H9 (cell line): ENCODE measurements around the gene SPRED1. TPM values are rescaled to one million over a fixed set of nuclear protein-coding genes. Genes with fewer than 3 reads are reported as not detected.
A peak's percentile ranks its signal among the peaks of the same experiment; 100 is the strongest.

ENCODE experiments used
- DNase-seq: peaks from one replicate; pipeline ENCODE4 v3.0.0-alpha.2; 2017
- H2AFZ ChIP-seq: one replicate; pipeline ENCODE4 v1.6.1; 2013; ENCODE audit warnings: mild to moderate bottlenecking, low read length, control low read depth, moderate library complexity
- H2AK5ac ChIP-seq: 2 replicates; pipeline ENCODE4 v1.6.1; 2013; ENCODE audit warnings: low read length, control low read depth, mixed read lengths; ENCODE audit not compliant: insufficient read length
- H2BK120ac ChIP-seq: one replicate; pipeline ENCODE4 v1.6.1; 2013; ENCODE audit warnings: low read depth, mild to moderate bottlenecking, low read length, control low read depth, inconsistent platforms; ENCODE audit not compliant: poor library complexity, severe bottlenecking
- H2BK12ac ChIP-seq: 2 replicates; pipeline ENCODE4 v1.6.1; 2013; ENCODE audit warnings: low read length, control low read depth, mixed read lengths, low read depth; ENCODE audit not compliant: insufficient read length
- H2BK15ac ChIP-seq: 2 replicates; pipeline ENCODE4 v1.6.1; 2013; ENCODE audit warnings: low read depth, low read length, control low read depth
- H2BK20ac ChIP-seq: one replicate; pipeline ENCODE4 v1.6.1; 2013; ENCODE audit warnings: low read depth, mild to moderate bottlenecking, low read length, control low read depth, inconsistent platforms; ENCODE audit not compliant: poor library complexity, severe bottlenecking
- H2BK5ac ChIP-seq: 2 replicates; pipeline ENCODE4 v1.6.1; 2013; ENCODE audit warnings: low read length, control low read depth, mixed read lengths; ENCODE audit not compliant: insufficient read length
- H3K14ac ChIP-seq: 2 replicates; pipeline ENCODE4 v1.6.1; 2013; ENCODE audit warnings: low read length, control low read depth; ENCODE audit not compliant: insufficient read depth
- H3K18ac ChIP-seq: 2 replicates; pipeline ENCODE4 v1.6.1; 2013; ENCODE audit warnings: low read depth, mild to moderate bottlenecking, mixed read lengths, low read length, control low read depth; ENCODE audit not compliant: insufficient read length
- H3K23ac ChIP-seq: 2 replicates; pipeline ENCODE4 v1.6.1; 2013; ENCODE audit warnings: low read length, control low read depth, mixed read lengths, low read depth; ENCODE audit not compliant: insufficient read length
- H3K23me2 ChIP-seq: 2 replicates; pipeline ENCODE4 v1.6.1; 2013; ENCODE audit warnings: low read depth, mild to moderate bottlenecking, mixed read lengths, low read length, control low read depth; ENCODE audit not compliant: insufficient read length, poor library complexity, severe bottlenecking
- H3K27ac ChIP-seq: 2 replicates; pipeline ENCODE4 v1.5.1; 2013; ENCODE audit warnings: low read length, control low read depth, mixed read lengths, low read depth; ENCODE audit not compliant: insufficient read length
- H3K27me3 ChIP-seq: 2 replicates; pipeline ENCODE4 v1.6.1; 2013; ENCODE audit warnings: low read length, control low read depth, inconsistent platforms; ENCODE audit not compliant: insufficient read depth
- H3K4ac ChIP-seq: 2 replicates; pipeline ENCODE4 v1.6.1; 2013; ENCODE audit warnings: low read depth, mild to moderate bottlenecking, control low read depth, inconsistent platforms, low read length, moderate library complexity
- H3K4me1 ChIP-seq: 2 replicates; pipeline ENCODE4 v1.6.1; 2013; ENCODE audit warnings: low read length, control low read depth, inconsistent platforms; ENCODE audit not compliant: insufficient read depth
- H3K4me2 ChIP-seq: 2 replicates; pipeline ENCODE4 v1.6.1; 2013; ENCODE audit warnings: low read length, control low read depth, mixed read lengths; ENCODE audit not compliant: insufficient read length, insufficient read depth
- H3K56ac ChIP-seq: 2 replicates; pipeline ENCODE4 v1.6.1; 2013; ENCODE audit warnings: low read depth, mild to moderate bottlenecking, mixed read lengths, low read length, control low read depth; ENCODE audit not compliant: insufficient read length
- H3K79me1 ChIP-seq: 2 replicates; pipeline ENCODE4 v1.6.1; 2013; ENCODE audit warnings: low read depth, mild to moderate bottlenecking, moderate library complexity, low read length, control low read depth, inconsistent platforms; ENCODE audit not compliant: insufficient read depth, poor library complexity, severe bottlenecking
- H3K79me2 ChIP-seq: 2 replicates; pipeline ENCODE4 v1.6.1; 2013; ENCODE audit warnings: low read length, control low read depth, inconsistent platforms; ENCODE audit not compliant: insufficient read depth
- H3K9ac ChIP-seq: 2 replicates; pipeline ENCODE4 v1.6.1; 2013; ENCODE audit warnings: low read length, control low read depth, mixed read lengths; ENCODE audit not compliant: insufficient read length; ENCODE audit errors: extremely low read depth
- H3K9me3 ChIP-seq: one replicate; pipeline ENCODE4 v1.6.1; 2013; ENCODE audit warnings: low read depth, low read length, inconsistent platforms; ENCODE audit not compliant: control insufficient read depth
- H3T11ph ChIP-seq: one replicate; pipeline ENCODE4 v1.6.1; 2013; ENCODE audit warnings: mild to moderate bottlenecking, low read length, control low read depth, inconsistent platforms
- H4K20me1 ChIP-seq: one replicate; pipeline ENCODE4 v1.6.1; 2013; ENCODE audit not compliant: control insufficient read depth, insufficient read length, insufficient read depth
- H4K5ac ChIP-seq: 2 replicates; pipeline ENCODE4 v1.6.1; 2013; ENCODE audit warnings: low read depth, mild to moderate bottlenecking, mixed read lengths, low read length, control low read depth; ENCODE audit not compliant: insufficient read length
- H4K8ac ChIP-seq: replicated peaks from 2 replicates; pipeline ENCODE4 v1.6.1; 2013; ENCODE audit warnings: low read length, control low read depth, mixed read lengths, low read depth; ENCODE audit not compliant: insufficient read length
- H4K91ac ChIP-seq: 2 replicates; pipeline ENCODE4 v1.6.1; 2013; ENCODE audit warnings: low read depth, mild to moderate bottlenecking, moderate library complexity, mixed read lengths, low read length, control low read depth; ENCODE audit not compliant: insufficient read length
- H3K27ac Mint-ChIP-seq, 3 experiments: 2 replicates in 2 of 3; 3 replicates in 1 of 3; pipeline ENCODE4 v1.8.0; 2020 to 2021; ENCODE audit warnings: mixed read lengths in 3 of 3, mild to moderate bottlenecking in 1 of 3, moderate library complexity in 1 of 3
- H3K27me3 Mint-ChIP-seq: 2 replicates; pipeline ENCODE4 v1.8.0; 2021; ENCODE audit warnings: low read depth, mild to moderate bottlenecking, moderate library complexity, mixed read lengths
- H3K36me3 Mint-ChIP-seq, 3 experiments: 2 replicates in 2 of 3; 3 replicates in 1 of 3; pipeline ENCODE4 v1.8.0; 2020 to 2021; ENCODE audit warnings: low read depth in 3 of 3, mixed read lengths in 3 of 3; ENCODE audit not compliant: insufficient read depth in 1 of 3
- H3K4me1 Mint-ChIP-seq, 2 experiments: 2 replicates each; pipeline ENCODE4 v1.8.0; 2020; ENCODE audit warnings: mixed read lengths in 2 of 2
- H3K4me3 Mint-ChIP-seq, 2 experiments: 2 replicates in 1 of 2; 3 replicates in 1 of 2; pipeline ENCODE4 v1.8.0; 2020 to 2021; ENCODE audit warnings: mild to moderate bottlenecking in 2 of 2, mixed read lengths in 2 of 2, moderate library complexity in 1 of 2
- H3K9me3 Mint-ChIP-seq, 2 experiments: 2 replicates in 1 of 2; 3 replicates in 1 of 2; pipeline ENCODE4 v1.8.0; 2020; ENCODE audit warnings: mild to moderate bottlenecking in 2 of 2, mixed read lengths in 2 of 2, moderate library complexity in 1 of 2
- CTCF ChIP-seq: fragments of 200-600 bp; sonication (generic); conservative IDR thresholded peaks from 3 replicates; pipeline ENCODE4 v1.8.0; 2021; ENCODE audit warnings: antibody characterized with exemption, mild to moderate bottlenecking
- WGBS: extraction: QIAGEN DNeasy Blood & Tissue Kit; methylation state at CpG from one replicate; pipeline ENCODE4 v1.1.7; 2013; ENCODE audit warnings: missing lambda C conversion rate, low lambda C conversion rate, mixed read lengths; ENCODE audit not compliant: insufficient read length; ENCODE audit errors: extremely low coverage; 5-methylcytosine and 5-hydroxymethylcytosine counted together
- total RNA-seq: library from RNA; stranded (reverse); gene quantifications from 2 replicates; pipeline ENCODE4 v1.2.1, GENCODE V29; 2021

SPRED1 gene
- total RNA-seq, 1 experiment from 2014 or later = 41.0 TPM

GRCh38 chr15:38259134-38259533 is 6.5 kb downstream of the SPRED1 start:
- Histone ChIP-seq H3K9me3 (no peaks in the 10 kb centered on the region), H2BK20ac (no peak overlapping the region), H3K79me1 (peaks cover 3% of the 10 kb centered on the region), H3K56ac (no peak overlapping the region), H3K14ac (no peak overlapping the region), H2BK5ac (no peak overlapping the region), H3K79me2 (peaks cover 69% of the 10 kb centered on the region), H3K4me2 (no peak overlapping the region), H3K18ac (no peak overlapping the region), H4K20me1 (no peaks in the 10 kb centered on the region), H3K23me2 (peaks cover 2% of the 10 kb centered on the region), H2AK5ac (no peak overlapping the region), H3K9ac (no peak overlapping the region), H3K4me1 (peaks cover 7% of the 10 kb centered on the region; the same call in 1 of the 2 replicates), H3K27me3 (no peaks in the 10 kb centered on the region), H3T11ph (no peak overlapping the region), H4K91ac (no peak overlapping the region), H3K27ac (no peak overlapping the region), H3K4ac (no peak overlapping the region), H2BK120ac (no peak overlapping the region), H4K8ac (no peak overlapping the region), H2BK12ac (no peak overlapping the region), H2AFZ (no peak overlapping the region), H4K5ac (no peak overlapping the region), H3K23ac (no peak overlapping the region), H2BK15ac (no peak overlapping the region)
- no peak for TF ChIP-seq CTCF
- H3K4me1 Mint-ChIP-seq = peaks cover 44 to 47% of the 10 kb centered on the region in 2 experiments
- no peak for DNase-seq
- no peaks in the 10 kb centered on the region for H3K27me3 Mint-ChIP-seq
- H3K9me3 Mint-ChIP-seq = no peaks in the 10 kb centered on the region
- H3K36me3 Mint-ChIP-seq = peaks cover 0 to 5% (median 4%) of the 10 kb centered on the region in 3 experiments; a peak in 4 of 7 replicates
- peak overlapping the region in 1 of 3 experiments; percentile 71; a peak in 1 of 7 replicates for H3K27ac Mint-ChIP-seq
- peak overlapping the region in 1 of 2 experiments; percentile 24; a peak in 2 of 5 replicates for H3K4me3 Mint-ChIP-seq
- no CpG with 5 or more reads among the region's 2 CpGs for WGBS
